ENCODE data around the gene ADAMTS12.

The ADAMTS12 gene

GRCh38 chr5:33657176-33657575 is 234.6 kb downstream of the ADAMTS12 start:
- no peak for TF ChIP-seq CTCF (conservative IDR thresholded peaks at IDR 0.05; ENCODE audit: control insufficient read depth, insufficient read depth, low read depth, low read length)
- DNase-seq (ENCODE audit: low read depth): no peak
- no peak overlapping the region for H3K4me3 ChIP-seq (ENCODE audit: control insufficient read depth, low read depth, low read length)

GRCh38 chr5:33650911-33651310 is 240.9 kb downstream of the ADAMTS12 start:
- no peak for TF ChIP-seq CTCF (conservative IDR thresholded peaks at IDR 0.05; ENCODE audit: control insufficient read depth, insufficient read depth, low read depth, low read length)
- DNase-seq (ENCODE audit: low read depth): no peak
- H3K4me3 ChIP-seq (ENCODE audit: control insufficient read depth, low read depth, low read length): no peak overlapping the region

GRCh38 chr5:33649549-33650482 is 242.0 kb downstream of the ADAMTS12 start:
- H3K4me3 ChIP-seq (ENCODE audit: control insufficient read depth, low read depth, low read length): no peak overlapping the region
- peak; percentile 59 for DNase-seq (ENCODE audit: low read depth)
- TF ChIP-seq CTCF (conservative IDR thresholded peaks at IDR 0.05; ENCODE audit: control insufficient read depth, insufficient read depth, low read depth, low read length): no peak

- H3K4me3 ChIP-seq (ENCODE audit: control insufficient read depth, low read depth, low read length): no peak overlapping the region
Observed at GRCh38 chr5:33641744-33642505, 249.9 kb downstream of the ADAMTS12 start.

GRCh38 chr5:33639474-33639873 is 252.3 kb downstream of the ADAMTS12 start:
- DNase-seq (ENCODE audit: low read depth): no peak
- no peak overlapping the region for H3K4me3 ChIP-seq (ENCODE audit: control insufficient read depth, low read depth, low read length)
- TF ChIP-seq CTCF (conservative IDR thresholded peaks at IDR 0.05; ENCODE audit: control insufficient read depth, insufficient read depth, low read depth, low read length): no peak

More at GRCh38 chr5:33641744-33642505, 249.9 kb downstream of the ADAMTS12 start:
- no peak for DNase-seq (ENCODE audit: low read depth)
- no peak for TF ChIP-seq CTCF (conservative IDR thresholded peaks at IDR 0.05; ENCODE audit: control insufficient read depth, insufficient read depth, low read depth, low read length)

- H3K4me3 ChIP-seq (ENCODE audit: control insufficient read depth, low read depth, low read length): no peak overlapping the region
- no peak for TF ChIP-seq CTCF (conservative IDR thresholded peaks at IDR 0.05; ENCODE audit: control insufficient read depth, insufficient read depth, low read depth, low read length)
- DNase-seq (ENCODE audit: low read depth): no peak
Observed at GRCh38 chr5:33637011-33637410, 254.8 kb downstream of the ADAMTS12 start.

Data from fibroblast of mammary gland (primary cell).